Thyroid gland (tissue), 4 donors: Measurements from ENCODE around the gene LAMB1.

ENCODE experiments used
- POLR2A ChIP-seq, 2 donors: fragments of 450-650 bp; IDR thresholded peaks; one replicate each; pipeline ENCODE4 v1.6.1; 2017; ENCODE audit warnings: antibody characterized with exemption in 2 of 2, mild to moderate bottlenecking in 2 of 2, moderate library complexity in 1 of 2
- TF ChIP-seq, protein P1 (sequence below), 6 experiments: fragments of 200-600 bp in 3 of 6; fragments of 450-650 bp in 3 of 6; sonication (generic) in 3 of 6; IDR thresholded peaks; one replicate each; pipeline ENCODE4 v1.5.1; 2016 to 2019; ENCODE audit warnings: antibody characterized with exemption in 6 of 6, mild to moderate bottlenecking in 2 of 6, inconsistent platforms in 1 of 6, moderate library complexity in 1 of 6

DNA sequence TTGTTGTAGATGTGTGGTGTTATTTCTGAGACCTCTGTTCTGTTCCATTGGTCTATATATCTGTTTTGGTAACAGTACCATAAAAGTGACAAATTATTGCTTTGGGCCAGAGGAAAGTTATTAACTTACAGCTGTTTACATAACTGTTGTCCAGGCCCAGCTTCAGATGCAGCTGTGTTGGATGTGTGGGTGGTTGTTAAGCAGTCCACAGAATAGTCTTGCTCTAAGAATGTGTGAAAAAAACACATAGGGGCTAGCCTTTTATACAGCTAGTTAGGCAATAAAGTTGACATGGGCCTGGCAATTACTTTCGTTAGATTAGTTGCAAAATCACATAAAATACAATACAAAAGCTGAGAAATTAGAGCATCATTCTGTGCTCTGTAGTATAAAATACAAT is 80.1 kb downstream of the LAMB1 start:
- TF ChIP-seq, protein P1, sequence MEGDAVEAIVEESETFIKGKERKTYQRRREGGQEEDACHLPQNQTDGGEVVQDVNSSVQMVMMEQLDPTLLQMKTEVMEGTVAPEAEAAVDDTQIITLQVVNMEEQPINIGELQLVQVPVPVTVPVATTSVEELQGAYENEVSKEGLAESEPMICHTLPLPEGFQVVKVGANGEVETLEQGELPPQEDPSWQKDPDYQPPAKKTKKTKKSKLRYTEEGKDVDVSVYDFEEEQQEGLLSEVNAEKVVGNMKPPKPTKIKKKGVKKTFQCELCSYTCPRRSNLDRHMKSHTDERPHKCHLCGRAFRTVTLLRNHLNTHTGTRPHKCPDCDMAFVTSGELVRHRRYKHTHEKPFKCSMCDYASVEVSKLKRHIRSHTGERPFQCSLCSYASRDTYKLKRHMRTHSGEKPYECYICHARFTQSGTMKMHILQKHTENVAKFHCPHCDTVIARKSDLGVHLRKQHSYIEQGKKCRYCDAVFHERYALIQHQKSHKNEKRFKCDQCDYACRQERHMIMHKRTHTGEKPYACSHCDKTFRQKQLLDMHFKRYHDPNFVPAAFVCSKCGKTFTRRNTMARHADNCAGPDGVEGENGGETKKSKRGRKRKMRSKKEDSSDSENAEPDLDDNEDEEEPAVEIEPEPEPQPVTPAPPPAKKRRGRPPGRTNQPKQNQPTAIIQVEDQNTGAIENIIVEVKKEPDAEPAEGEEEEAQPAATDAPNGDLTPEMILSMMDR (IDR thresholded peaks at IDR 0.05), result no peak
- no peak for TF ChIP-seq POLR2A (IDR thresholded peaks at IDR 0.05)
